ENCODE measurements around the gene RANBP3.
"Not testable (repeated sequence)": the region's sequence is repeated elsewhere in the genome, so short reads cannot be mapped to it uniquely, and the experiment has no call there.

The RANBP3 gene

GRCh38 chr19:5977785-5978605, at the start of gene RANBP3:
Gene RANBP3, minus strand, starts transcription at chr19:5978140. Its CDS starts 58 bp downstream, at chr19:5978082.
- DNase-seq (ENCODE audit: low read depth), result peak; percentile 99

GRCh38 chr19:6026390-6027227, 48.7 kb upstream of the RANBP3 start:
- no peak for DNase-seq (ENCODE audit: low read depth)

- DNase-seq (ENCODE audit: low read depth), result not testable (repeated sequence)
Observed at GRCh38 chr19:6024756-6025155, 46.8 kb upstream of the RANBP3 start.

- DNase-seq (ENCODE audit: low read depth), result no peak
Observed at GRCh38 chr19:6023936-6024335, 46.0 kb upstream of the RANBP3 start.

GRCh38 chr19:6023085-6023682, 45.2 kb upstream of the RANBP3 start:
- DNase-seq (ENCODE audit: low read depth), result no peak

GRCh38 chr19:6022570-6023064, 44.7 kb upstream of the RANBP3 start:
- DNase-seq (ENCODE audit: low read depth), result no peak

GRCh38 chr19:6021878-6022569, 44.1 kb upstream of the RANBP3 start:
- DNase-seq (ENCODE audit: low read depth), result peak; percentile 33

GRCh38 chr19:6020972-6021805, 43.2 kb upstream of the RANBP3 start:
- DNase-seq (ENCODE audit: low read depth), result no peak

- DNase-seq (ENCODE audit: low read depth), result no peak
Observed at GRCh38 chr19:6020166-6020882, 42.4 kb upstream of the RANBP3 start.

GRCh38 chr19:6018786-6019185, 40.8 kb upstream of the RANBP3 start:
- no peak for DNase-seq (ENCODE audit: low read depth)

- DNase-seq (ENCODE audit: low read depth), result no peak
Observed at GRCh38 chr19:6017576-6017975, 39.6 kb upstream of the RANBP3 start.

GRCh38 chr19:6015841-6016545, 38.1 kb upstream of the RANBP3 start:
- DNase-seq (ENCODE audit: low read depth), result no peak

GRCh38 chr19:6014551-6015135, 36.7 kb upstream of the RANBP3 start:
- DNase-seq (ENCODE audit: low read depth), result no peak

- no peak for DNase-seq (ENCODE audit: low read depth)
Observed at GRCh38 chr19:6012426-6013170, 34.7 kb upstream of the RANBP3 start.

- DNase-seq (ENCODE audit: low read depth), result no peak
Observed at GRCh38 chr19:6011794-6012193, 33.9 kb upstream of the RANBP3 start.

GRCh38 chr19:6011206-6011605, 33.3 kb upstream of the RANBP3 start:
- no peak for DNase-seq (ENCODE audit: low read depth)

GRCh38 chr19:6010107-6010506, 32.2 kb upstream of the RANBP3 start:
- DNase-seq (ENCODE audit: low read depth), result no peak

GRCh38 chr19:6007866-6008265, 29.9 kb upstream of the RANBP3 start:
- DNase-seq (ENCODE audit: low read depth), result no peak

- no peak for DNase-seq (ENCODE audit: low read depth)
Observed at GRCh38 chr19:6006896-6007295, 29.0 kb upstream of the RANBP3 start.

Measured in T-helper 22 cell (primary cell).